HG03460 (cell line): ENCODE measurements around the gene AQP7.
A peak's percentile ranks its signal among the peaks of the same experiment; 100 is the strongest.
"Not testable (repeated sequence)": the region's sequence is repeated elsewhere in the genome, so short reads cannot be mapped to it uniquely, and the experiment has no call there.

Experiments
- ATAC-seq: cut with Tn5 transposase; IDR thresholded peaks from one replicate; pipeline ENCODE4 v1.9.1; 2021; ENCODE audit not compliant: unreplicated experiment

AQP7 gene

DNA sequence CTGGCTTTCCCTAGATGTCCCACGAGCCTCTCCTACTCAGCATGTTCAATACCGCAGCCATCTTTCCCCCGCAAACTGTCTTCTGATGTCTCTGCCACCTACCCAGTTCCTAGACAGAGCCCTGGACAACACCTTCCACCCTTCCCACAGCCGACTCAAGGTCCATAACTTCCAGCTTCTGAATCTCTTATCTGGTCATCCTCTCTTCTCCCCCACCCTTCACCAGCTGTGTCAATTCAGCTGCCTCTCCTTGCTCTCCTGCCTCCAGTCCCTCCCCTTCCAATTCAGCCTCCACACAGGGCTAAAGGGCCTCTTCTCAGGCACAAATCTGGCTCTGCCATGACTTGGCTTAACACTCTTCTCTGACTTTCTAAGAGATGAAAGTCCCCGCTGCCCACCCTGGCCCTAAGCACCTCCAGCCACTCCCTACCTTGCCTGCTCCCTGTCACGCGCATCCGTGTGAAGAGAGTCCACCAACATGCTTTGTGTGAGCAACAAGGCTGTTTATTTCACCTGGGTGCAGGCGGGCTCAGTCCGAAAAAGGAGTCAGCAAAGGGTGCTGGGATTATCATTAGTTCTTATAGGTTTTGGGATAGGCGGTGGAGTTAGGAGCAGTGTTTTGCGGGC is 25.2 kb downstream of the AQP7 start:
- ATAC-seq, result no peak

- no peak for ATAC-seq
These were observed 26.5 kb downstream of the AQP7 start for GRCh38 chr9:33375841-33376321.

DNA sequence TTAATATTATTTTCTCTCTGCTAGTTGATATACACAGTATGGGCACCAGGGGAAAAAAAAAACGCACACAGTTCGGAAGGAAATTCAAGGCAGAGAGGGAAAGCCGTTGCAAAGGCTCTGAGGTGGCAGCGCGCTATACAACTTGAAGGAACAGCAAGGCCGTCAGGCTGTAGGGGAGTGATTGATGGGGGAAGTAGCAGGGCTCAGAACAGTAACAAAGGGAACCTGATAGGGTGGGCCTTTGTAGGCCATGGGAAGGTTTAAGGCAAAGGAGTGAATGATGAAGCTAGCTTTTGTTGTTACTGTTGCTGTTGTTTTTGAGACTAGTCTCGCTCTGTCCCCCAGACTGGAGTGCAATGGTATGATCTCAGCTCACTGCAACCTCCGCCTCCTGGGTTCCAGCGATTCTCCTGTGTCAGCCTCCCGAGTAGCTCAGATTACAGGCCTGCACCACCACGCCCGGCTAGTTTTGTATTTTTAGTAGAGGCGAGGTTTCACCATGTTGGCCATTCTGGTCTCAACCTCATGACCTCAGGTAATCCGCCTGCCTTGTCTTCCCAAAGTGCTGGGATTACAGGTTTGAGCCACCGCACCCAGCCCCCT is 27.0 kb downstream of the AQP7 start:
- peak; percentile 13 for ATAC-seq

DNA sequence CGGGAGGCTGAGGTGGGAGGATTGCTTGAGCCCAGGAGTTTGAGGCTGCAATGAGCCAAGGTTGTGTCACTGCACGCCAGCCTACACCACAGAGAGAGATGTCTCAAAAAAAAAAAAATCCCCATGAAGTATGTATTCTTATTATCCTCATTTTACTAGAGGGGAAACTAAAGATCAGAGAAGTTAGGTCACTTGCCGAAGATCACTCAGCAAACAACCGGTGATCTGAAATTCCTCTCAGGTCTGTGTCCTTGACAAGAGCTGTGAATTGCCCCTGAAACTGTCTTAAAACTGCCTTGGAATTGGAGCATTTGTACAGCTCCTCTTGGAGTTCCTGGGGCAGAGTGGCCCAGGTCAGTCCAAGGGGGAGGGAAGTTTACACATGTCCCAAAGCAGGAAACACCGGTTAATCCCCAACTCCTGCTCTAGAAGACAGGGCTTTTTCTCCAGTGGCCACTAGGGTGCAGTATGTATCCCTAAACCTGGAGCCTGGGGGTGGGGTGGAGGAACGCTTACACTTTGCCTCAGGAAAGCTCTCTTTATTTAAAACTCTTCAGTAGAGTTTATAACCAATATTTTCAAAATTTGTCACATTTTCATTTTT is 27.6 kb downstream of the AQP7 start:
- peak; percentile 74 for ATAC-seq

GRCh38 chr9:33374190-33374589 is 28.2 kb downstream of the AQP7 start:
- no peak for ATAC-seq

GRCh38 chr9:33372900-33373299 is 29.5 kb downstream of the AQP7 start:
- ATAC-seq, result no peak

GRCh38 chr9:33366979-33367480 is 35.3 kb downstream of the AQP7 start:
- ATAC-seq, result no peak

DNA sequence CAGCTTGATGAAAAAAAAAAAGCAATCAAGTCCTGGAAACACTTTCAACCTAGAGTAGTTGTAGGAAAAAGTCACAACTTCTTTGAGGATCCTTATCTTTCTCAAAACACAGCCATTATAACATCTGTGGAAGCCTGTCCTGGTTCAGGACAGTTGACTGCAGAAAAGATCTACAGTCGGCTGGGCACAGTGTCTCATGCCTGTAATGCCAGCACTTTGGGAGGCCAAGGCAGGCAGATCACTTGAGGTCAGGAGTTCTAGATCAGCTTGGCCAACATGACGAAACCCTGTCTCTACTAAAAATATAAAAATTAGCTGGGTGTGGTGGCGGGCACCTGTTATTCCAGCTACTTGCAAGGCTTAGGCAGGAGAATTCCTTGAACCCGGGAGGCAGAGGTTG is 37.6 kb downstream of the AQP7 start:
- ATAC-seq, result not testable (repeated sequence)

- ATAC-seq, result no peak
These were observed 38.2 kb downstream of the AQP7 start for GRCh38 chr9:33364127-33364526.

DNA sequence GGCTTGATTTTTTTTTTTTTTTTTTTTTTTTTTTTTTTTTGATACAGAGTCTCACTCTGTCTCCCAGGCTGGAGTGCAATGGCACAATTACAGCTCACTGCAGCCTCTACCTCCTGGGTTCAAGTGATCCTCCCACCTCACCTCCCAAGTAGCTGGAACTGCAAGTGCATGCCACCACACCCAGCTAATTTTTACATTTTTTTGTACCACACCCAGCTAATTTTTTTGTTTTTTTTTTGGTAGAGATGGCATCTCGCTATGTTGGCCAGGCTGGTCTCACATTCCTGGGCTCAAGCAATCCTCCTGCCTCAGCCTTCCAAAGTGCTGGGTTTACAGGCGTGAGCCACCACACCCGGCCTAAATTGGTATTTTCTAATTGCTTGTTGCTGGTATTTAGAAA is 43.7 kb downstream of the AQP7 start:
- not testable (repeated sequence) for ATAC-seq

DNA sequence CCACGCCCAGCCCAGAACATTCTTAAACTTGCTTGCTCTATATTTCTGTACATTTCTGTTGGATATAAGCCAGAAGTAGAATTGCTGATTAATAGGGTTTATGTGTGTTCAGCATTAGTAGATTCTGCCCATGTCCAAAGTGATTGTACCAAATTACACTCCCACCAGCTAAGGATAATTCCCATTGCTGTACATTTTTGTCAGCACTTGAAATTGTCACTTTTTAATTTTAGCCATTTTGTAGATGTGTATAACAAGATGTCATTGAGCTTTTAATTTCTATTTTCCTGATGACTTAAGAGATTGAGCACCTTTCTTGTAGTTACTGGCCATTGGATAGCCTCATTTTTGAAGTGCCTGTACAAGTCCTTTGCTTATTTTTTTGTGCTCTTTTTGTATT is 46.4 kb downstream of the AQP7 start:
- ATAC-seq, result no peak

- no peak for ATAC-seq
These were observed 47.6 kb downstream of the AQP7 start for GRCh38 chr9:33354651-33355211.

DNA sequence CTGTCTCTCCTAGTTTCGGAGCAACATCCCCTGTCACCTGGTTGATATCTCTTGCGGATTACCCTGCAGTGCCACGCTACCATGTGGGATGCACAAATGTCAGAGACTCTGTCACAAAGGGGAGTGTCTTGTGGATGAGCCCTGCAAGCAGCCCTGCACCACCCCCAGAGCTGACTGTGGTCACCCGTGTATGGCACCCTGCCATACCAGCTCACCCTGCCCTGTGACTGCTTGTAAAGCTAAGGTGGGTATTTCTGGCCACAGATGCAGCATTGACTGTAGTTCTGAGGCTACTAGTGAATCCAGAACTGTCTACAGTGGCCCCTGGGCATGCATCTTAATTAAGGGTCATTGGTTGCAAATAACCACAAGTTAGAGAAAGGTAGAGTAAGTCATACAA is 50.8 kb downstream of the AQP7 start:
- ATAC-seq, result no peak

DNA sequence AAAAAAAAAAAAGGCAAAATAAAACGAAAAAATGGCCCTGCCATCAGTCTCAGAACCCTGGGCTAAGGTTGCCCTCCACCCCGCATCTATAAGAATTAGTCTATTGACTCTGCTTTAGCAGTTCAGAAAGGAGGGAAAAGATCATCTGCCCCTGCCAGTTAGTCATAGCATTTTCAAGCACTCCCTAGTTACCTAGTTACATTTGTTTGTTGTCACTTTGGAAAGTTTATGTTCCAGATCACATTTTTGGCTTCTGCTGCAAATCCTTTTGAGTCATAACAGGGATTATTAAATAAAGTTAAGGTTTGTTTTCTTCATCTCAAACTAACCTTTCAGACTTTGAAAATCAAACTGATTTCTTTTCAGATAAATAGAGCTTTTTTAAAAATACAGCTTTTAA is 52.1 kb downstream of the AQP7 start:
- ATAC-seq, result no peak

DNA sequence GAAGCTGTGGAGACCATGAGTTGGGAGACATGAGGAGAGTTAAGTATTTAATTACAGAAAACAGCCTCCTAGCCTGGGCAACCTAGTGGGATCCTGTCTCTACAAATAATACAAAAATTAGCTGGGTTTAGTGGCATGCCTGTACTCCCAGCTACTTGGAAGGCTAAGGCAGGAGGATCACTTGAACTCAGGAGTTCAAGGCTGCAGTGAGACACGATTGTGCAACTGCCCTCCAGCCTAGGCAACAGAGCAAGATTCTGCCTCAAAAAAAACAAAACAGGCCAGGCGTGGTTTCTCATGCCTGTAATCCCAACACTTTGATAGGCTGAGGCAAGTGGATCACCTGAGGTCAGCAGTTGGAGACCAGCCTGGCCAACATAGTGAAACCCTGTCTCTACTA is 52.6 kb downstream of the AQP7 start:
- ATAC-seq, result no peak

DNA sequence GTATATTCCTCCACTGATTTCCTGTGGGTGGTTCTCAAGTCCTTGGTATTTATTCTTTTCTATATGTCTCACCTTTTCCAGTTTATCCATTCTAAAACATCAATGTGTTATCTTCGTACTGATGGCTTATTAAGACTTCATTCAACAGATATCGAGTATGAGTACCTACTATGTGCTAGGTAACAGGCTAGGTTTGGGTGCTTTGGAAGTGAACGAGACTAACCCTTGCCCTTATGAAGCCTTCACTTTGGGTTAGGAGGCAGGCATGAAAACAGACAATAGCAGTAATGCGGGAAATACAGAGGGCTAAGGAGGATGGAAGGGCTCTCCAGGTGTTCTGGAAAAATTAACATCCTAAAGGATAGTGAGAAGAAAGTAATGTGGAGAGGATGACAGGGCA is 53.4 kb downstream of the AQP7 start:
- ATAC-seq, result no peak

DNA sequence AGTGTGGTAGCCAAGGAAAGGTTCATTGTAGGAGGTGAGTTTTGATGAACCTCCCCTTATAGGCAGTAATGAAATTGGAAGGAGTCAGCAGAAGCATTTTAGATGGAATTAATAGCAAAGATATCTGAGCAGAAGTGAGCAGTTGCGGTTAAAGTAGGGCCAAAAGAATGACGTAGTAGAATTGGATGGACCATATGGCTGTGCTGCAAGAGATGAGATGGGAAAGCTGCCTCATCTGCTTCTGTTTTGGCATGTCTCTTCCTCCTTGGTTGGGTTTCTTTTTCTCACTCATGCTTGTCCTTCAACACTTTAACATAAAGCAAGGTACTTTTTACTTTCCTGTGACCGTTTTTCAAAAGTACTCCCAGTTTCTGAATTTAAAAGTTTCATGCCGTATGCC is 55.8 kb downstream of the AQP7 start:
- no peak for ATAC-seq

DNA sequence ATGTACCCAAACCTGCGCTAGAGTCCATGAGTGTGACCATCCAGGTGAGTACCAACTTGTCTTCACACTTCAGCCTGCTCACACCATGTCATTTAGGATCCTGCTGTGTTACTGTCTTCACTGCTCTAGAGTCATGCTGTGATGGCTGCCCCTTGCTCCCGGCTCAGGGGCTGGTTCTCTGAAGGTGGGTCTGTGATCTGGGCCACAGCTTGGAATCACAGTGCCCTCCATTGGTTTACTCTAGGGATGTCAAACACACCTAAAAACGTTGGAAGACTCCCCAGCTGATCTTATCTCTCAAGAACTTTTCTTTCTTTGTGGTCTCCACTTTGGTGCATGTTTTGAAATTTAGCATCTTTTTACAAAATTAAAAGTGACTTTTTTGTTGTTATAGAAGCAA is 58.2 kb downstream of the AQP7 start:
- ATAC-seq, result no peak

DNA sequence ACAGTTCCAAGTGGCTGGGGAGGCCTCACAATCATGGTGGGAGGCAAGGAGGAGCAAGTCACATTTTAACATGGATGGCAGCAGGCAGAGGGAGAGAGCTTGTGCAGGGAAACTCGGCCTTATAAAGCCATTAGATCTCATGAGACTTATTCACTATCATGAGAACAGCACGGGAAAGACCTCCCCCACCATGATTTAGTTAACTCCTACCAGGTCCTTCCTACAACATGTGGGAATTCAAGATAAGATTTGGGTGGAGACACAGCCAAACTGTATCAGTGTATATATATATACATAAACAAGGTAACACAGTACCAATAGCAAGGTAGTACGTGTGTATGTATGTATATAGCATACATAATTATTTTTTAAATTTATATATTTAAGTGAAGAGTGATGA is 61.2 kb downstream of the AQP7 start:
- ATAC-seq, result no peak

DNA sequence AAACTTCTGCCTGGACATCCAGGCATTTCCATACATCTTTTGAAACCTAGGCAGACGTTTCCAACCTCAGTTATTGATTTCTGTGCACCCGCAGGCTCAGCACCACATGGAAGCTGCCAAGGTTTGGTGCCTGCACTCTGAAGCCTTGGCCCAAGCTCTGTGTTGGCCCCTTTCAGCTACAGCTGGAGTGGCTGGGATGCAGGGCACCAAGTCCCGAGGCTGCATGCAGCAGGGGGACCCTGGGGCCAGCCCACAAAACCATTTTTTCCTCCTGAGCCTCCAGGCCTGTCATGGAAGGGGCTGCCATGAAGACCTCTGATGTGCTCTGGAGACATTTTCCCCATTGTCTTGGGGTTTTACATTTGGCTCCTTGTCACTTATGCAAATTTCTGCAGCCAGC is 62.2 kb downstream of the AQP7 start:
- no peak for ATAC-seq
